NOMO-1 treated with dmso at 0.1 percent for 144 hours (cell line): ENCODE results near the gene HOXC6.

Experiments
- DNase-seq: peaks from one replicate; lab custom pipeline; 2025; ENCODE audit not compliant: unreplicated experiment; lab: John Stamatoyannopoulos, UW

Gene HOXC6

GRCh38 chr12:54012631-54013409, 15.4 kb upstream of the HOXC6 start:
- DNase-seq = no peak

- no peak for DNase-seq
Measured at GRCh38 chr12:54014377-54015017, 13.7 kb upstream of the HOXC6 start.

DNA sequence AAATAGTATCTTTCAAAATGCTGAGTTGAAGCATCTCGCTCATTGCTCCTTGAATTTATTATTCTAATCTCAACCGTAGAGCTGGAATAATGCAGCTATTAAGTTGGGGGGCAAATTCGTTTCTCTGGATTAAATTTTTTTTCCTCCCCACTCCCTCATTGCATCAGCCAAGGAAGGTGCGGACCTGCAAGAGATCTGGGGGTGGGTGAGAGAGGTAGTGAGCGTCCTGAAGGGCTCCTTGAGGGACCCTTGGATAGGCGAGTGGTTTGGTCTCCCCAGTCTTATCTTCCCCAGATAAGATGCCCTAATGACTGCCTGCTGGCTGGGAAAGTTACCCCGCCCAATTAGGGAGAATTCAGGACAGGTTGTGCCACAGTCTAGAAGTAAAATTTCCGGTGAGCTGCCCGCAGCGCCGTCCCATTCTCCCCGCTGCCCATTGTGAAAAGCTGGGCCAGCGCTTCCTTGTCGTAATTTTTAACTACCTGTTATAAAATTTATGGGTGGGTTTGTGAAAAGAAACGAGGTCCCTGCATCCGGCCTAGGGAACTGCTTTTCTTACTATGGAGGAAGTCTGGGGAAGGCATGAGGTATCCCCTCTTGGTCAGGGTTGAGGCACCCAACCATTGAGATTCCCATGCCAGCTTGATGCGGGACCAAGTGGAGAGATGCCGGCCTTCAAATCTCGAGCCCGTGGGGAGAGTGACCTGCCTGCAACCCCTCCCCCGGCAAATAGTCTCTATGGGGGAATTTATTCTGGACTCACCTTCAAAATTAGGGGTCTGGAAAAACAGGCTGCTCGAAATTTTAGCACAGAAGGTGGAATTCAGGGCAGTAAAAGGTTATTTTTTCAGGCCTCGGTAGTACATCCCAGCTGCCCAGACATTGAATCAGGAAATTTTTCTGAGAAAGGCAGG, 13.0 kb upstream of the HOXC6 start:
- no peak for DNase-seq

- no peak for DNase-seq
Measured at GRCh38 chr12:54016051-54016450, 12.2 kb upstream of the HOXC6 start.

GRCh38 chr12:54016478-54016964, 11.7 kb upstream of the HOXC6 start:
- no peak for DNase-seq

- no peak for DNase-seq
Measured at GRCh38 chr12:54017027-54017788, 11.0 kb upstream of the HOXC6 start.

DNA sequence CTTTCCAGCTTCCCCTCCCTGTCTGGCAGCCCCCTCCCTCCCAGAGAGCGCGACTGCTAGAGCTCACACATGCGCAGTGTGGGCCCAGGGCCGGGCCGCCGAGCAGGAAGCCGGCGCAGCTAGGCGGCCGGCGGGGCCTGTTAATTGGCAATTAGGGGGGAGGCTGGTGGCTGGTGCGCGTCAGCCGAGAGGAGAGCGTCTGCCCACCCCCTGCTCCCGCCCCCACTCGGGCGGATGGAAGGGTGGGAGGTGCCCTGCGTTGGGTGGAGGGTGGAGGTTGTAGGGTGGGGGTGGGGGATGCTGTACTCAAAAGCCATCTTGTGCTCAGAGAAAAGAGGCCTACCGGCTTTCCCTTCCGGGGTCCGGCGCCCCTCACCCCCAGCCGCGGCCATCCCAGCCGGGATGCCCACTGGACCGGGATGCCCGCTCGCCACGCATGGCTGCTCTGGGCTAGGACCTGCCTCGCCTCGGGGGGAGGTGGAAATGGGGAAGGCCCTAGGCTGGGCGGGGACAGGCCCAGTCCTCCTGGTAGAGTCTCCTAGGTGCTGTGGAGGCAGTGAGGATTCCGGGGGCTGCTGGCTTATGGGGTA, 10.3 kb upstream of the HOXC6 start:
- peak; percentile 76 for DNase-seq

GRCh38 chr12:54018468-54018984, 9.7 kb upstream of the HOXC6 start:
- DNase-seq = no peak

DNA sequence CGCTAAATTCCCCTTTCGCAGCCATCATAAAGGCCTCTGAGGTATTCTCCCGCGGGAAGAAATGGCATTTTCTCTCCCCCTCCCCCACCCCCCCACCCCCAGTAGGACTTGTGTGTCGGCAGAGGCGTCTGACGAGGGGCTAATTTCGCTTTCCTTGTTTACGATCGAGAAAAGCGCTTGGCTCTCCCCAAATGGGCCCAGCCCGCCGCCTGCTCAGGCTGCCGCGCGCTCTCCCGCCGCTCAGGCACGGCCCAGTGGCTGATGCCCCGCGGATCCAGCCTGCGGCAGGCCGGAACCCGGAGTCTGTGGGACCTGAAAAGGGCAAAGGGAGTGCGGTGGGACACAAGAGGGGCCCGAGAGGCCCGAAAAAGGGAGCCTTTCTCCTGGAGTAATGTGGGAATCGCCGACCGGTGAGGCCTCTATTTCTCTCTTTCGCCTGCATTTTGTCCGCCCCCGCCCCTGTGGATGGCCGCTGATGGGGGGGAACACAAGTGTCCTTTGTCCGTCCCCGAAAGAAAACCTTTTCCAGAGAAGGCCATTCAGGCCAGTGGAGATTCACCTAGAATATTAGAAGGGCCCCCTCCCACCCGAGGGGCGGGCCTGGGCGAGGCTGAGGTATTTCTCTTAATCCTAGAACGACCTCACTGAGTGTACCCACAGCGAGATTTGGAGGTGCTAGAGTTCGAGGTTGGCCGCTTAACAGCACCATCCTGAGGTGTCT, 9.0 kb upstream of the HOXC6 start:
- no peak for DNase-seq

DNA sequence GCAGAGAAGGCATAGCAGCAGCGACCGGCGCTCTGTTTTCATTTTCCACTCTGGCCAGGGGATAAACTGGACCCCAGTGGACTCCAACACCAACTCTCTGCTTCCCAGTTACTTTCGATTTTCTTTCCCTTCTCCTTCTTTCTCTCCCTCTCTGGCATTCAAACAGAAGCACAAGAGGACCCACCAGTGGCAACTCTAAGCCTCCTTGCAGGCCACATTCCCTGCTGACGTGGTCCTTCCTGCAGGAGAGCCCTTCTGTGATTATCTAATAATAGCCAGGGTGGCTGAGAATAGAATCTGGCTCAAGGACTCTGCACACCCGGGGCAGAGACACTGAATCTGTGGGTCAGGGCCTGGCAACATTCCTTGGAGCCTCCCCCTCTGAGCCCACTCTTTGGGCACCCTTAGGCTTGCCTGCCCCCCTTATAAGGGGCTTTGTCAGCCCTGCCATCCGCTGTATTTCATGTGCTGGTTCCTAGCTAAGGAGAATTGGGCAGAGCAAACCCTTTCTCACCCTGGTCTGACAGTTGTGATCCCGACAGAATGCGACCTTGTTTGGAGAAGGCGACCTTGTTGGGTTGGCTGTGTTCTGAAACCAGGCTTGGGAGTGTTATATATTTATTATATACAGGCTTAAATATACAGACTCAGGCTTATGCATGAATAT, 8.2 kb upstream of the HOXC6 start:
- no peak for DNase-seq

DNA sequence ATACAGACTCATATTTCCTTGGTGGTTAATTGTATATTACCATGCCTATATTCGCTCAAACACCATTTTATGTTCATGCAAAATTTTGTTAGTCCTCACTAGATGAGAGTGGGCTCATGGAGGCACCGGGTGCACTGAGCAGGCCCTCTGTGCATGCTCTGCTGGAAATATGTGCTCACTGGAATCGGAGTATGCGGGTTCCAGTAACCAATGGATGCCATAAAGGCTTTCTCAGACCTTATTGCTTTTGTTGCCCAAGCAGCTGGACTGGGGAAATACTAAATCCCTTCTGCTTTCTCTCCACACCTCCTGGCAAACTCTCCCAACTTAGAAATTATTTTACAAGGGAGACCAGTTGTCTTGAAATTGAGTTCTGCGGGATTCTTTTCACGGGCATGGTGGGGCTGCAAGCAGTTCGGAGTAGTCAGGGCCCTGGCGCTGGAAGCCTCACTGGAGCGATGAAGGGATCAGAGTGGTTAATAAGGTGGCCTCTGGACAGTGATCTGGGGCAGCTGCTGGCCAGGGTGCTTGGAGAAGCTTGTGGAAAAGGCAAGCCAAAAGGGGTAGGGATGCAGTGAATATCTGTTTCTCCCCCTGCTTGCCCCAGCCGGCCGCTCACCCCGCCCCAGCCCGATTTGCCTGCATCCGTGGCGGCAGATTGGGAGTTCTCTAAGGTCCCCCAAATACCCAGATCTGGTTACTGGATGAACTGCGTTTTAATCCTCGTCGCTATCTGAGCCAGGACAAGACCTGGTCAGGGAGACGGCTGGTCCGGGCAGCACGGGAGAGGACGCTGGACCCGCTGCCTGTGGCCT, 7.4 kb upstream of the HOXC6 start:
- DNase-seq = no peak

DNA sequence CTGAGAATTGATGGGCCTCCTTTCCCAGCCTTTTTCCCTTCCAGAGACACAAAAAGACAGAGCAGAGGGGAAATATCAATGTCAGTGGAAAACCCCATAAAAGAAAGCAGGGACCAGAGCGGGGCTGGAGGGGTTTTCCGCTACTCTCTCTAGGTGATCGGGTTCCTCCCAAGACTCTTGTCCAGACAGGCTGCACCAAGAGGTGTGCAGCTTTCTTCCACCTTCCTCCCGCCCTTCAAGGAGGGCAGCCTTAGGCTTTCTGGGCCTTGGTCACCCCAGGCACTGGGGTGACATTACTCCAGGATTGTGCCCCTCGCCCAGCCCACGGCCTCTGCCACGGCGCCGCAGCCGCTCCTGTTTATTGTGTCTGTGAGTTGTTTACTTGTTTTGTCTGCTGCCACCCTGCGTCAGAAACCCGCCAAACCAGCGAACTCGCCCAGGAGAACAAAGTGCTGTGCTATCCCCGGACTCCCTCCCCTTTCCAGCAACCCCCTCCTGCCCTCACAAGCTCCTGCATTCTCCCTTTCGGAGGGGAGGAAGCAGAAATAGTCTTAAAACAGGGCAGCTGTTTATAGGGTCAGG, 6.7 kb upstream of the HOXC6 start:
- DNase-seq = no peak

- no peak for DNase-seq
Measured at GRCh38 chr12:54022960-54023884, 5.0 kb upstream of the HOXC6 start.

DNA sequence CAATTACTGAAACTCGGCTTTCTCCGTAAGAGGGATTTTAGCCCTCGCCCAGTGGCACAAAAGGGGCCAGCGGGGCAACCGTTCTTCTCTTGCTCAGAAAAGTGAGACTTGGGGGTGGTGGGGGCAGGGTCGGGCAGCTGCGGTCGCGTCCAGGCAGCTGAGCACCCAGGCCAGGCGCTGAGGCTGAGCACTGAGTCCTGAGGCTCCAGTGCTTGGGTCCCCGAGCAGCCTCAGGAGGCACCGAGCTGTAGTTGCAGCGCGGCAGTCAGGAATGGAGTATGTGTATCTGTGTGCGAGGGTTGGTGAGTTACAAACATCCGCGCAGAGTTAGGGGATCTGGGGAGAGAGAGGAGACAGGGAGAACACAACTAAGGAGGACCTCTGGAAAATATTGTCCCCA, 4.1 kb upstream of the HOXC6 start:
- DNase-seq = no peak

- DNase-seq = no peak
Measured at GRCh38 chr12:54024581-54025305, 3.5 kb upstream of the HOXC6 start.
